Measurements from ENCODE around the gene HOXA6.

The HOXA6 gene

GRCh38 chr7:27098578-27099451, 48.8 kb downstream of the HOXA6 start:
- DNase-seq (ENCODE audit: low read depth in 2 of 2) = no peak

- no peak for DNase-seq (ENCODE audit: low read depth in 2 of 2)
Observed at GRCh38 chr7:27097686-27098577, 49.6 kb downstream of the HOXA6 start.

- DNase-seq (ENCODE audit: low read depth in 2 of 2) = no peak
Observed at GRCh38 chr7:27096768-27097514, 50.6 kb downstream of the HOXA6 start.

- peak; percentile 29 to 44 for DNase-seq (ENCODE audit: low read depth in 2 of 2)
Observed at GRCh38 chr7:27095897-27096767, 51.4 kb downstream of the HOXA6 start, which contains the start of gene HOXA1. Gene HOXA1 (minus strand): TSS chr7:27096000. CDS start chr7:27095912, 88 bp downstream.
